Activated CD4-positive, CD25-positive, alpha-beta regulatory T cell treated with anti-CD3 and anti-CD28 coated beads, Interleukin-2, amount 50 U/mL, for 16 hours (primary cell): ENCODE results near the gene FRMD8.
A peak's percentile ranks its signal among the peaks of the same experiment; 100 is the strongest.
"Not testable (repeated sequence)": the region's sequence is repeated elsewhere in the genome, so short reads cannot be mapped to it uniquely, and the experiment has no call there.

Experiments
- DNase-seq: peaks from one replicate; pipeline ENCODE4 v3.0.0-alpha.2; 2020; ENCODE audit warnings: low read depth, low spot score

Gene FRMD8

DNA sequence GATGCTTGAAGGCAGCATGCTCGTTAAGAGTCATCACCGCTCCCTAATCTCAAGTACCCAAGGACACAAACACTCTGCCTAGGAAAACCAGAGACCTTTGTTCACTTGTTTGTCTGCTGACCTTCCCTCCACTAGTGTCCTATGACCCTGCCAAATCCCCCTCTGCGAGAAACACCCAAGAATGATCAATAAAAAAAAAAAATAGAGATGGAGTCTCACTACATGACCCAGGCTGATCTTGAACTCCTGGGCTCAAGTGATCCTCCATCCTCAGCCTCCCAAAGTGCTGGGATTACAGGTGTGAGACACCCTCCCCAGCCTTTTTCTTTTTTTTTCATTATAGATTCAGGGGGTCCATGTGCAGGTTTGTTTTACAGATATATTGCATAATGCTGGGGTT lies 65.8 kb downstream of the FRMD8 start:
- not testable (repeated sequence) for DNase-seq

DNA sequence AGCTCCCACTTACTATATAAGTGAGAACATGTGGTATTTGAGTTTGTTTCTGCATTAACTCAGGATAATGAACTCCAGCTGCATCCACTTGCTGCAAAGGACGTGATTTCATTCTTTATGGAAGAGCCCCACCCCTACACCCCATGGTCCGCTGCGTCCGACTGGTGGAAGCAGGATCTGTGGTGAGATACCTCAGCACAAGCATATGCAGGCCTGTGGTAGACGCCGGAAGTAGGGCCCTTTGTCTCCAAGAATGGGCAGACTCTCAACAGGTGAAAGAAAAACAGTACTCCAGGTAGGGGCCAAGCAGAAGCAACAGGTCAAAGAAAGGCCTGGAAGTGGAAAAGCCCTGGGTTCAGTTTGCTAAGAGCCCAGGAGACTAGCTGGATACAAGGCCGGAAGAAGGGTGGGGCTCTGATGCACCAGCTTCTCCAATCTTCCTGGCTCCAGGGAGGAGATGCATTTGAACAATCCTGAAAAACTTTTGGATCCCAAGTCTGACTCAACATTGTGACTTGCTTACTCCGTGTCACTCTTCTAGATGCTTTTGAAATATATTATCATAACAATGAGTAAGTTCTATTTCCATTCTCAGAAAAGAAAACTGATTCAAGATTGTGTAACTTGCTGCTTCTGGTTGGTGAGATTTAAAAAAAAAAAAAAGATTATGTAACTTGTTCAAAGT lies 66.5 kb downstream of the FRMD8 start:
- no peak for DNase-seq

DNA sequence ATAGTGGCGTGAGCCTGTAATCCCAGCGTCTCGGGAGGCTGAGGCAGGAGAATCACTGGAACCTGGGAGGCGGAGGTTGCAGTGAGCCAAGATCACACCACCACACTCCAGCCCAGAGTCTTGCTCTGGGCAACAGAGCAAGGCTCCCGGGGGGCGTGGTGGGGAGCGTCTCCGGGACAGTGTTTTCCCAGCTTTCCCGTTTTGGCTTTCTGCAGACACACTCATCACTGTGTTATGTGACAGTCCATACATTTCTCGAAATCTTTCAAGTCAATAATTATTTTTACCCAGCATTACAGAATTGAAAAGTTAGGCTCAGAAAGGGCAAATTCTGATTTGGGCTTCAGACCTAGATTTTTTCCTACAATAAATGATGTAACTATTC lies 67.9 kb downstream of the FRMD8 start:
- DNase-seq: no peak

DNA sequence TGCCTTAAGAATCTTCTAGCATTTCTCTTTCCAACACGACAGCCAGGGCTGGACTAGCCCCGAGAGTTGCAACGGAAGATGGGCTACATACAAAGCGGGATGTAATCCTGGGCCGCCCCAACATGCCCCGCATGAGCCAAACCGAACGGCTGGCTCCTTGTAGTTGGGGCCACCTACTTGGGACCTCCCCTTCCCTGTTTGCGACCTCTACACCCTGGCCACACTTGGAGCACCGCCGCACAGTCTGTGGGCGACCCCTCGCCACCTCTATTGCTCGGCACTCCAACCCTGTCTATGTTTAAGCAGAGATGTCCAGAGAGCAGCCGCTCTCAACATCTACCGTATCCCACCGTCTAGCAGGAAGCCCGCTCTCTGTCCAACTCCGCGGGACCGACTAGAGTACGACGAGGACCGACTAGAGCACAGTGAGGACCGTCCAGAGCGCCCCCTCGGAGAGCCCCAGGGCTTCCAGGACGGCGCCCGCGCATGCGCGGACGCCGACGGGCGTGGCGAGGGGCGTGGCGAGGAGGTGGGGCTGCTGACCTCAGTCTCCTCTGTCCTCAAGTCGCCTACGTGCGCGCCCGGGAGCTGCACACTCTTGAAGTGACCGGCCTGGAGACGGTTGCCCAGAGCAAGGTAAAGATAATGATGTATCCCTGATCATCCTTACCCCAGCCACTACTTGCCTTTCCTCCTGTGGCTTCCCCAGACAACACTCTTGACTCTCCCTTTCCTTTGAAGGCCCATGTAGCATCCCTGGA lies 68.4 kb downstream of the FRMD8 start:
- peak; percentile 55 for DNase-seq

DNA sequence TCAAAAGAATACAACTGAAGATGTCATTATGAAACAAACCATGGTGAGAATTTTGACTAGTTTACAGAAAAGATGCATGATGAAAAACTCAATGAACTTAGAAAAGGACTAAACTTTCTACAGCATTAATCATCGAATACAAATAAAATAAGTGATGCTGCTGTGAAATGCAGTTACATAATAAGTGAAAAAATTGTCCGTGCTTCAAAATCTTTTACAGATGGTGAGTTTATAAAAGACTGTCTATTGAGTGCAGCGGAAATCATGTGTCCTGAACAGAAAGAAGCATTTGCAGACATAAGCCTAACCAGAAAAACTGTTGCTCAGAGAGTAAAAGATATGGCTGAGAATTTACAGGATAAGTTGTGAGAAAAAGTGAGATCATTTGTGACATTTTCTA lies 70.0 kb downstream of the FRMD8 start:
- no peak for DNase-seq

DNA sequence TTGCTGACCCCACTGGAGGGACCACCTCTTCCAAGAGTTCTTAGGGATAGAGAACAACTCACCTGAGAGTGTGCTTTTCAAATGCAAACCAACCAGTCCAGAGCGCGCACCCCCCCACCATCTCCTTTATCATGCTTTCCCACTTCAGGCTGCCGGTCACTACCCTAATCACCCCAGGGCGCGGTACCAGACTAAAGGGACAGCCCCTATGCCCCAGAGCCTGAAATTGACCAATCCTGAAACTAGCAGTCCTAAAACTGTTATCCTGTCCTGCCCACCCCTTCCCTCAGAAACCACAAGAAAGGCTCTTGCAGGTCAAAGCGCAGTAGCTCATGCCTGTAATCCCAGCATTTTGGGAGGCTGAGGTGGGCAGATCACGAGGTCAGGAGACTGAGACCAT lies 73.1 kb downstream of the FRMD8 start:
- DNase-seq: no peak
